GM19395 (cell line): ENCODE results near the gene ANO4.

Source experiments
- ATAC-seq: cut with Tn5 transposase; IDR thresholded peaks from one replicate; pipeline ENCODE4 v1.9.1; 2021; ENCODE audit warnings: mild to moderate bottlenecking, moderate library complexity; ENCODE audit not compliant: unreplicated experiment

The ANO4 gene

GRCh38 chr12:100942984-100943749 lies 148.6 kb downstream of the ANO4 start:
- no peak for ATAC-seq

DNA sequence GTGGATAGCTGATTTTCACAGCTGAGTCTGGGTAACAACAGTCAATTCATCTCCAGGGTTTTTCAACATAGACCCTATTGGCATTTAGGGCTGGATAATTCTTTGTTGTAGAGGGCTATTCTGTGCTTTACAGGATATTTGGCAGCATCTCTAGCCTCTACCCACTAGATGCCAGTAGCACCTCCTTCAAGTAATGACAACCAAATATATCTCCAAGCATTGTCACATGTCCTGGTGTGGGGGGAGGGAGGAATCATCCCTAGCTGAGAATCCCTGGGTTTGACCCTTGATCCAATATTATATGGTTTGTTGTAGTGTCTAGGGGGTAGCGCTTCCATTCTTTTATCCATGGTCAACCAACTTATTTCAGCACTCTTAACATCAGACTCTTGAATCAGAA lies 157.2 kb downstream of the ANO4 start:
- no peak for ATAC-seq

DNA sequence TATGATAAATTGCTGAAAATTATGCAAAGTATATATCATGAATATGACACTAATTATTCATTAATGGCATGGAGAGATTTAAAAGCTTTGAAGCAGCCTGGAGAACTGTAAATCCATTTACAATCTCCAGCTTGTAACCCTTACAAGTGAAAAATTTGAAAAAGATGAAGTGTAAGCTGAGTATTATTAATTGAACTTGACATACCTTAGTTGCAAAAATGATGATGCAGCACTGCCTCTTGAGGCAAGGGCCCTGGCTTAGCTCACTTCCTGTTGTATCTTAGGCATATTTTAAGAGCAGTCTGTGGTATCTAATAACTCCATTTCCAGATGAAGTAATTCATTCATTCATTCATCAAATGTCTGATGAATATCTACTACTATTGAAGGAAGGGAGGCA lies 158.6 kb downstream of the ANO4 start:
- ATAC-seq: no peak

GRCh38 chr12:100953677-100954076 lies 159.1 kb downstream of the ANO4 start:
- ATAC-seq: no peak

GRCh38 chr12:100954118-100954517 lies 159.5 kb downstream of the ANO4 start:
- ATAC-seq: no peak

DNA sequence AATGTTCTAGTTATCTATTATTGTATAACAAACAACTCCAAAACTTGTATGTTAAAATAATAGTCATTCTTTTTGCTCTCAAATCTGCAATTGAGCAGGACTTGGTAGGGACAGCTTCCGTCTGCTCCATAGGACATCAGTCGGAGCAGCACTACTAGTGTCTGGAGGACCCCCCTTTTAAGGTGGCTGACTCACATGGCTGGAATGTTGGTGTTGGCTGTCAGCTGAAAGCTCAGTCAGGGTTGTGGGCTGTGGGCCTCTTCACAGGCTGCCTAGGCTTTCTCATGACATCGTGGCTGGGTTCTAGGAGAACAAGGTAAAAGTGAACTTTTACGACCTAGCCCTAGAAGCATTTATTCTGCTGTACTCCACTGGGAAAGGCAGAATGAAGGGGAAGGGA lies 160.6 kb downstream of the ANO4 start:
- no peak for ATAC-seq

DNA sequence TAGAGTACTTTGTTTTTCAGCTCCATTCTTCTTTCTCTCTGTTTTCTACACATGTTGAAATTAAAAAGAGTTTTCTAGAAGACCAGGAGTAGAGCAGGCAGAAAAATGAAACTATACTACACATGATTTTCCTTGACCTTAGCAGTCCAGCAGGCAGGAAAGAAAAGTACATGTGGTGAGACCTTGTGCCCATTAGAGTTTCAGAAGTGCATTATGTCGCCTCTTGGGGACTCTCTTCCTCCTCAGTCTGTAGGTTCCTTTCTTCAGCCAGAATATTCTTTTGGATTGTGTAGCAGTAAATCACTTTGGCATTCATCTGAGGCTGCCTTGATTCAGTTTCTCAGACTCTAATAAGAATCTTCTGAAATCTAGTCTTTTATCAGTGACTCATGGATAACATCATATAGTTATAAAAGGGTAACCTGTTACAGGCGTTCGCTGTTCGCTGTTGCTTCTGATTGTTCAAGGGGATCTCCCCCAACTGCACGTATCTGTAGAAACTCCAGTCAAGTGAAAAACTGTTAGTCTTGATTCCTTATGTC lies 161.8 kb downstream of the ANO4 start:
- ATAC-seq: no peak

DNA sequence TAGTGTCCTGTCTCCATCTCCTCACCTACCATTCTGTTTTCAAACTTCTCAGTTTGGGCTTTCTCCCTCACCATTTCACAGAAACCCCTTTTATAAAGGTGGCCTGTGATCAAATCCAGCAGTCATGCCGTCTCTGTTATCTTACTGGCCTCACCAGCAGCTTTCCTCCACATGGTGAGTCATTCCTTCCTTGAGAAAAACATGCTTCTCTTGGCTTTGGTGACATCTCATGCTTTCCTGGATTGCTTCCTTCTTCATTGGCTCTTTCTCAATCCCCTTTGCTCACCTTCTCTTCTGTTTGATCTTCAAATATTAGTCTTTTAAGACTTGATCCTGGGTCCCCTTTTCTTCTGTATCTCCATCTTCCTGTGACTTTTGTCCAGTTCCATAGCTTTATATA lies 164.9 kb downstream of the ANO4 start:
- ATAC-seq: no peak

DNA sequence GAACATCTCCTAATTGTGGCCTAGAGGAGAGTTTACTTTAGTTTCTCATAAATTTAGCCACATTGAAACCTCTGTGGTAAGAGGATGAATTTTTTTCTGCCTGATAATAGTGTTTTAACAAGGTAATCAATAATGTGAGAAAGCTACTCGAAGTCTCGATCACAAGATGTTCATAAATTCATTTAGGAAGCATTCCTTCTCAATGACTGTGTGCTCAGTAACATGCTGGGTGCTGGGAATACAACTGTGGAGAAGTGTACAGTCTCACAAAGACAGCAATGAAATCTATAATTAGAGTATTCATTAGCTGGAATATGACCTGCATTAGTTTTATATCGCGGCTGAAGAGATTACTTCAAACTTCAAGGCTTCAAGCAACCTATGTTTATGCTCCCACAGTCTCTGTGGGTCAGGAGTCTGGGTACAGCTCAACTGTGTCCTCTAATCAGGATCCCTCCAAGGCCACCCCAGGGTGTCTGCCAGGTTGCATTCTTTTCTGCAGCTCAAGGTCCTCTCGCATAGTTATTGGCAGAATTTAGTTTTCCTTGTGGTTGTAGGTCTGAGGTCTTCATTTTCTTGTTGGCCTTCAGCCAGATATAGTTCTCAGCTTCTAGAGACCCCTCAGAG lies 167.6 kb downstream of the ANO4 start:
- ATAC-seq: no peak

- no peak for ATAC-seq
Observed at GRCh38 chr12:100963381-100963780, 168.8 kb downstream of the ANO4 start.

- ATAC-seq: no peak
Observed at GRCh38 chr12:100964028-100964427, 169.5 kb downstream of the ANO4 start.

DNA sequence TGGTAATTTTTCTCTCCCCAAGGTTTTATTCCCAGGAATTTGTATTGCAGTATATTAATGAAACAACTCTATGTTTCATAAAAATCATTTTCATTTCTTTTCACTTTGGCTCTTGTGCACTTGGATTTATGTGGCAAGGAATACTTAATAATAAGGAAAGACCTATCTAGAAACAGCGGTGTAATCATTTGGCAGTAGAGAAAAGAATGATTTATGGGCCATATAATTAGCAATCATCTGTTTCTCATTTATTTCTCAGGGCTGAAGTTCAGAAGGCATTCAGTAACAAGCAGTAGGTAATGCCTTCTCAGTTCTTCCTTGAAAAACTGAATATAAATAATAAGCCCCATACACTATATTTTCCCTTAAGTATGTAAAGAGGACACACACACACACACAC lies 172.6 kb downstream of the ANO4 start:
- no peak for ATAC-seq

DNA sequence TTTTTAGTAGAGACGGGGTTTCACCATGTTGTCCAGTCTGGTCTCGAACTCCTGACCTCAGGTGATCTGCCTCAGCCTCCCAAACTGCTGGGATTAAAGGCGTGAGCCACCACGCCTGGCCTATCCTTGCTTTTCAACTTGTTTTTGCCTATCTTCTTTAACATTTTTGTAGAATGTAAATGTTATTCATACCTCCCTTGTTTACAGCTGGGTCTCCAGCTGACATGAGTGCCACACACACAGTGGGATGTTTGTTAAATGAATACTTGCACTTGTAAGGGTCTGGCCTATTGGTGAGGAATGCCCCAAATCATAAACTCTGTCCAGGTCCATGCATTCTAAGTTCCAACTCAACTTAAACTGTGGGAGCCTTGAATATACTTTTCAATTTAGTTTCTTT lies 176.3 kb downstream of the ANO4 start:
- ATAC-seq: no peak

GRCh38 chr12:100972121-100972520 lies 177.5 kb downstream of the ANO4 start:
- ATAC-seq: no peak

GRCh38 chr12:100974341-100974740 lies 179.8 kb downstream of the ANO4 start:
- no peak for ATAC-seq

DNA sequence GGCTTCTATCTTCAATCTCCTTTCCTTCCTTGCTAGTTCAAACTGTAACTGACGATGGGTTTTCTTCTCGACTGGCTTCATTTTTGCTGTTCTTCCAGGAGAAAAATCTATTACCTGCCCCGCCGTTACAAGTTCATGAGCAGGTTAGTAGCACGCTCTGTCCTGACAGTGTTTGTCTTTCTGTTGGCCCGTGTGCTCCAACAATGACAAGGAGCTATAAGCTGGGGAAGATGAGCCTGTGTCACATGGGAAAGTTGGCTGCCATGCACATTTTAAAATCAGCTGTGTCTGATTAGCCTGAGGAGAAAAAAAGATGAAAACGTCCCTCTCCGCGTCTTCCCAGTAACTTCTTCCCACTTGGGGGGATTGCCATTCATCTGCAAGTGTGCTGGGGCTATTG lies 180.2 kb downstream of the ANO4 start:
- ATAC-seq: no peak

- no peak for ATAC-seq
Observed at GRCh38 chr12:100976735-100977134, 182.2 kb downstream of the ANO4 start.

- no peak for ATAC-seq
Observed at GRCh38 chr12:100980856-100981255, 186.3 kb downstream of the ANO4 start.

DNA sequence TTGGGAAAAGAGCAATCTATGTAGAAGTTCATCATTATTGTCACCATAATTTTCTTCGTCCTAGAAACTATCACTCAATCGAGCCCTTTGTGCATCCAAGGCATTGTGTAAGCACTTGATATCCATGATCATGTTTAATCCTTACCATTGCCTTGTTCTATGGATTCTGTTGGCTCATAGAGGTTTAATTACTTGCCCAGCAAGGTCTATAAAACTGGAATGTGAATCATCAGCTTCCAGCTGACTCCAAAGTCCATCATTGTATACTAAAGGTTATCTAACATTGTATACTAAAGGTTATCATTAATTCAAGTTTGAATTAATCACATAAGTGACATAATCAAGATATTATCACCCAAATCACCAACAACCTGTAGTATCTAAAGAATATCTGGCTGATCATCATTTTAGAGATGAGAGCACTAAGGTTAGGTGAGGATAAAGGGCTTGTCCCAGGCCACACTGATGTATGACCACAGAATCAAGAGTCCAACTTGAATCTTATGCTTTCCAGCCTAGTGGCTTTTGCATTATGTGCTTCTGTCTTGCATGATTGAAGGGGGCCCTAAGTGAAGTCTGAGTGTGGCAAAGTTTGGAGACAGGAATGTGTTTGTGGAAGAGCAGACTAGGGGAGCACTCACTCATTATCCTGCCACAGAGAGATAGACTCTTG lies 188.1 kb downstream of the ANO4 start:
- no peak for ATAC-seq

DNA sequence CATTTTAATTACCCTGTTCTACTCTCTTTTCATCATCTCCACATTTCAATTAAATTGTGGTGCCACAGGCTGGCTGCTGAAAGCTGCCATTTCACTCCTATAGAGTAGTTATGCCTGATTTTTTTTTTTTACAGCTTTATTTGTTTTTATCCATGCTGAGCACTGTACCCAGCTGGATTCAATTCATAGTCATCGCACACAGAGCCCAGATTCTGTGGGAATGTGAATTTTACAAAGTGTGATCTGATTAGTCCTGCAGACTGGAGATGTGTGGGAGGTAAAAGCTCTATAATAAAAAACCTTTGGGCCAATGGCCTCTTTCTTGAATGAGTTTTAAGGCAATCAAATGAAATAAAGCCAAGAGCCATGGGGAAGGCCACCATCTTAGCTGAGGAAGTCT lies 190.2 kb downstream of the ANO4 start:
- no peak for ATAC-seq

GRCh38 chr12:100986595-100987547 lies 192.3 kb downstream of the ANO4 start:
- ATAC-seq: no peak
